ENCODE measurements around the gene ILK.

ILK gene

GRCh38 chr11:6563667-6564066 is 39.9 kb upstream of the ILK start:
- Histone ChIP-seq H3K9ac (ENCODE audit: low read length in 5 of 5) (no peak overlapping the region), H3K27ac (ENCODE audit: low read depth, low read length) (no peak overlapping the region), H3K36me3 (ENCODE audit: control insufficient read depth in 5 of 5, insufficient read depth in 5 of 5, low read length in 5 of 5) (peaks cover 0 to 39% (median 20%) of the 10 kb centered on the region in 5 donors)

GRCh38 chr11:6565325-6565724 is 38.2 kb upstream of the ILK start:
- no peaks in the 10 kb centered on the region for H3K9me3 ChIP-seq (ENCODE audit: control insufficient read depth in 5 of 5, low read length in 5 of 5)
- H3K27ac ChIP-seq (ENCODE audit: low read depth, low read length): no peak overlapping the region
- peaks cover 1 to 9% (median 8%) of the 10 kb centered on the region in 5 donors for H3K4me1 ChIP-seq (ENCODE audit: control insufficient read depth in 5 of 5, insufficient read depth in 5 of 5, low read length in 5 of 5)
- H3K27me3 ChIP-seq (ENCODE audit: control insufficient read depth in 5 of 5, insufficient read depth in 4 of 5, low read length in 5 of 5): no peaks in the 10 kb centered on the region
- H3K36me3 ChIP-seq (ENCODE audit: control insufficient read depth in 5 of 5, insufficient read depth in 5 of 5, low read length in 5 of 5): peaks cover 0 to 33% (median 17%) of the 10 kb centered on the region in 5 donors
- peak overlapping the region in 1 of 5 donors; percentile 10 for H3K9ac ChIP-seq (ENCODE audit: low read length in 5 of 5)
- H3K4me3 ChIP-seq (ENCODE audit: low read depth in 1 of 5, low read length in 5 of 5): no peak overlapping the region

More at GRCh38 chr11:6563667-6564066, 39.9 kb upstream of the ILK start:
- peaks cover 1 to 8% (median 6%) of the 10 kb centered on the region in 5 donors for H3K4me1 ChIP-seq (ENCODE audit: control insufficient read depth in 5 of 5, insufficient read depth in 5 of 5, low read length in 5 of 5)
- no peak overlapping the region for H3K4me3 ChIP-seq (ENCODE audit: low read depth in 1 of 5, low read length in 5 of 5)
- H3K27me3 ChIP-seq (ENCODE audit: control insufficient read depth in 5 of 5, insufficient read depth in 4 of 5, low read length in 5 of 5): no peaks in the 10 kb centered on the region
- no peaks in the 10 kb centered on the region for H3K9me3 ChIP-seq (ENCODE audit: control insufficient read depth in 5 of 5, low read length in 5 of 5)

GRCh38 chr11:6565988-6566703 is 37.4 kb upstream of the ILK start:
- H3K27ac ChIP-seq (ENCODE audit: low read depth, low read length): no peak overlapping the region
- no peak overlapping the region for H3K9ac ChIP-seq (ENCODE audit: low read length in 5 of 5)
- peaks cover 0 to 41% (median 23%) of the 10 kb centered on the region in 5 donors for H3K36me3 ChIP-seq (ENCODE audit: control insufficient read depth in 5 of 5, insufficient read depth in 5 of 5, low read length in 5 of 5)
- no peaks in the 10 kb centered on the region for H3K27me3 ChIP-seq (ENCODE audit: control insufficient read depth in 5 of 5, insufficient read depth in 4 of 5, low read length in 5 of 5)
- H3K9me3 ChIP-seq (ENCODE audit: control insufficient read depth in 5 of 5, low read length in 5 of 5): no peaks in the 10 kb centered on the region
- H3K4me1 ChIP-seq (ENCODE audit: control insufficient read depth in 5 of 5, insufficient read depth in 5 of 5, low read length in 5 of 5): peaks cover 1 to 9% (median 8%) of the 10 kb centered on the region in 5 donors
- H3K4me3 ChIP-seq (ENCODE audit: low read depth in 1 of 5, low read length in 5 of 5): no peak overlapping the region

GRCh38 chr11:6566704-6567370 is 36.7 kb upstream of the ILK start:
- Histone ChIP-seq H3K4me3 (ENCODE audit: low read depth in 1 of 5, low read length in 5 of 5) (no peak overlapping the region), H3K36me3 (ENCODE audit: control insufficient read depth in 5 of 5, insufficient read depth in 5 of 5, low read length in 5 of 5) (peaks cover 0 to 43% (median 23%) of the 10 kb centered on the region in 5 donors), H3K27me3 (ENCODE audit: control insufficient read depth in 5 of 5, insufficient read depth in 4 of 5, low read length in 5 of 5) (no peaks in the 10 kb centered on the region), H3K9ac (ENCODE audit: low read length in 5 of 5) (no peak overlapping the region), H3K4me1 (ENCODE audit: control insufficient read depth in 5 of 5, insufficient read depth in 5 of 5, low read length in 5 of 5) (peaks cover 1 to 9% (median 8%) of the 10 kb centered on the region in 5 donors), H3K27ac (ENCODE audit: low read depth, low read length) (no peak overlapping the region), H3K9me3 (ENCODE audit: control insufficient read depth in 5 of 5, low read length in 5 of 5) (no peaks in the 10 kb centered on the region)

- Histone ChIP-seq H3K27ac (ENCODE audit: low read depth, low read length) (no peak overlapping the region), H3K4me3 (ENCODE audit: low read depth in 1 of 5, low read length in 5 of 5) (no peak overlapping the region), H3K4me1 (ENCODE audit: control insufficient read depth in 5 of 5, insufficient read depth in 5 of 5, low read length in 5 of 5) (peaks cover 1 to 9% (median 8%) of the 10 kb centered on the region in 5 donors), H3K9me3 (ENCODE audit: control insufficient read depth in 5 of 5, low read length in 5 of 5) (no peaks in the 10 kb centered on the region), H3K36me3 (ENCODE audit: control insufficient read depth in 5 of 5, insufficient read depth in 5 of 5, low read length in 5 of 5) (peaks cover 0 to 43% (median 23%) of the 10 kb centered on the region in 5 donors), H3K9ac (ENCODE audit: low read length in 5 of 5) (no peak overlapping the region), H3K27me3 (ENCODE audit: control insufficient read depth in 5 of 5, insufficient read depth in 4 of 5, low read length in 5 of 5) (no peaks in the 10 kb centered on the region)
Measured at GRCh38 chr11:6567371-6567745, 36.2 kb upstream of the ILK start.

- H3K4me1 ChIP-seq (ENCODE audit: control insufficient read depth in 5 of 5, insufficient read depth in 5 of 5, low read length in 5 of 5): peaks cover 1 to 9% (median 8%) of the 10 kb centered on the region in 5 donors
- H3K27me3 ChIP-seq (ENCODE audit: control insufficient read depth in 5 of 5, insufficient read depth in 4 of 5, low read length in 5 of 5): no peaks in the 10 kb centered on the region
- H3K9ac ChIP-seq (ENCODE audit: low read length in 5 of 5): no peak overlapping the region
- H3K36me3 ChIP-seq (ENCODE audit: control insufficient read depth in 5 of 5, insufficient read depth in 5 of 5, low read length in 5 of 5): peaks cover 0 to 39% (median 19%) of the 10 kb centered on the region in 5 donors
- no peak overlapping the region for H3K4me3 ChIP-seq (ENCODE audit: low read depth in 1 of 5, low read length in 5 of 5)
- no peak overlapping the region for H3K27ac ChIP-seq (ENCODE audit: low read depth, low read length)
- no peaks in the 10 kb centered on the region for H3K9me3 ChIP-seq (ENCODE audit: control insufficient read depth in 5 of 5, low read length in 5 of 5)
Measured at GRCh38 chr11:6568191-6568918, 35.2 kb upstream of the ILK start.

- Histone ChIP-seq H3K9ac (ENCODE audit: low read length in 5 of 5) (no peak overlapping the region), H3K9me3 (ENCODE audit: control insufficient read depth in 5 of 5, low read length in 5 of 5) (no peaks in the 10 kb centered on the region), H3K4me3 (ENCODE audit: low read depth in 1 of 5, low read length in 5 of 5) (no peak overlapping the region), H3K36me3 (ENCODE audit: control insufficient read depth in 5 of 5, insufficient read depth in 5 of 5, low read length in 5 of 5) (peaks cover 0 to 26% (median 8%) of the 10 kb centered on the region in 5 donors), H3K27ac (ENCODE audit: low read depth, low read length) (no peak overlapping the region), H3K4me1 (ENCODE audit: control insufficient read depth in 5 of 5, insufficient read depth in 5 of 5, low read length in 5 of 5) (peaks cover 1 to 9% (median 8%) of the 10 kb centered on the region in 5 donors), H3K27me3 (ENCODE audit: control insufficient read depth in 5 of 5, insufficient read depth in 4 of 5, low read length in 5 of 5) (no peaks in the 10 kb centered on the region)
Measured at GRCh38 chr11:6569706-6570105, 33.9 kb upstream of the ILK start.

GRCh38 chr11:6570691-6571427 is 32.7 kb upstream of the ILK start:
- Histone ChIP-seq H3K4me1 (ENCODE audit: control insufficient read depth in 5 of 5, insufficient read depth in 5 of 5, low read length in 5 of 5) (peaks cover 1 to 17% (median 9%) of the 10 kb centered on the region in 5 donors), H3K4me3 (ENCODE audit: low read depth in 1 of 5, low read length in 5 of 5) (peak overlapping the region in 1 of 5 donors; percentile 12), H3K9me3 (ENCODE audit: control insufficient read depth in 5 of 5, low read length in 5 of 5) (no peaks in the 10 kb centered on the region), H3K27me3 (ENCODE audit: control insufficient read depth in 5 of 5, insufficient read depth in 4 of 5, low read length in 5 of 5) (no peaks in the 10 kb centered on the region), H3K27ac (ENCODE audit: low read depth, low read length) (no peak overlapping the region), H3K9ac (ENCODE audit: low read length in 5 of 5) (no peak overlapping the region), H3K36me3 (ENCODE audit: control insufficient read depth in 5 of 5, insufficient read depth in 5 of 5, low read length in 5 of 5) (peaks cover 0 to 25% (median 8%) of the 10 kb centered on the region in 5 donors)

- Histone ChIP-seq H3K4me1 (ENCODE audit: control insufficient read depth in 5 of 5, insufficient read depth in 5 of 5, low read length in 5 of 5) (peaks cover 1 to 23% (median 11%) of the 10 kb centered on the region in 5 donors), H3K36me3 (ENCODE audit: control insufficient read depth in 5 of 5, insufficient read depth in 5 of 5, low read length in 5 of 5) (peaks cover 0 to 19% (median 4%) of the 10 kb centered on the region in 5 donors), H3K4me3 (ENCODE audit: low read depth in 1 of 5, low read length in 5 of 5) (no peak overlapping the region), H3K27ac (ENCODE audit: low read depth, low read length) (no peak overlapping the region), H3K9ac (ENCODE audit: low read length in 5 of 5) (no peak overlapping the region), H3K9me3 (ENCODE audit: control insufficient read depth in 5 of 5, low read length in 5 of 5) (no peaks in the 10 kb centered on the region), H3K27me3 (ENCODE audit: control insufficient read depth in 5 of 5, insufficient read depth in 4 of 5, low read length in 5 of 5) (no peaks in the 10 kb centered on the region)
Measured at GRCh38 chr11:6571434-6572008, 32.1 kb upstream of the ILK start.
